ENCODE measurements around the gene RASD2.

RASD2 gene

GRCh38 chr22:35519306-35520000 is 21.2 kb upstream of the RASD2 start:
- DNase-seq: no peak

GRCh38 chr22:35521358-35522224 is 19.0 kb upstream of the RASD2 start:
- no peak for DNase-seq

GRCh38 chr22:35522225-35523149 is 18.1 kb upstream of the RASD2 start:
- DNase-seq: no peak

GRCh38 chr22:35523167-35523947 is 17.3 kb upstream of the RASD2 start:
- no peak for DNase-seq

GRCh38 chr22:35524966-35525686 is 15.5 kb upstream of the RASD2 start:
- DNase-seq: no peak

- no peak for DNase-seq
Observed at GRCh38 chr22:35525687-35526332, 14.8 kb upstream of the RASD2 start.

- no peak for DNase-seq
Observed at GRCh38 chr22:35526333-35526979, 14.2 kb upstream of the RASD2 start.

- DNase-seq: no peak
Observed at GRCh38 chr22:35528927-35529326, 11.7 kb upstream of the RASD2 start.

GRCh38 chr22:35530700-35531099 is 9.9 kb upstream of the RASD2 start:
- no peak for DNase-seq

- DNase-seq: no peak
Observed at GRCh38 chr22:35531202-35531601, 9.4 kb upstream of the RASD2 start.

- DNase-seq: no peak
Observed at GRCh38 chr22:35531676-35532075, 9.0 kb upstream of the RASD2 start.

GRCh38 chr22:35533365-35534029 is 7.1 kb upstream of the RASD2 start:
- DNase-seq: no peak

GRCh38 chr22:35534091-35534490 is 6.5 kb upstream of the RASD2 start:
- DNase-seq: no peak

- DNase-seq: no peak
Observed at GRCh38 chr22:35537232-35537631, 3.4 kb upstream of the RASD2 start.

GRCh38 chr22:35538801-35539321 is 1.8 kb upstream of the RASD2 start:
- DNase-seq: peak; percentile 30

- DNase-seq: no peak
Observed at GRCh38 chr22:35539487-35539886, 1.1 kb upstream of the RASD2 start.

- peak; percentile 72 for DNase-seq
Observed at GRCh38 chr22:35539910-35540594, 579 bp upstream of the RASD2 start.

- no peak for DNase-seq
Observed at GRCh38 chr22:35541254-35541748, 670 bp downstream of the RASD2 start.
